GOT3 (cell line): ENCODE data around the gene CD1C.
"Not testable (repeated sequence)": the region's sequence is repeated elsewhere in the genome, so short reads cannot be mapped to it uniquely, and the experiment has no call there.

Source experiments
- DNase-seq: peaks from one replicate; lab custom pipeline; 2025; ENCODE audit warnings: mixed read lengths; lab: John Stamatoyannopoulos, UW

Gene CD1C

GRCh38 chr1:158329300-158329699 is 39.6 kb downstream of the CD1C start:
- DNase-seq, result no peak

- no peak for DNase-seq
These were observed 40.0 kb downstream of the CD1C start for GRCh38 chr1:158329733-158330132.

DNA sequence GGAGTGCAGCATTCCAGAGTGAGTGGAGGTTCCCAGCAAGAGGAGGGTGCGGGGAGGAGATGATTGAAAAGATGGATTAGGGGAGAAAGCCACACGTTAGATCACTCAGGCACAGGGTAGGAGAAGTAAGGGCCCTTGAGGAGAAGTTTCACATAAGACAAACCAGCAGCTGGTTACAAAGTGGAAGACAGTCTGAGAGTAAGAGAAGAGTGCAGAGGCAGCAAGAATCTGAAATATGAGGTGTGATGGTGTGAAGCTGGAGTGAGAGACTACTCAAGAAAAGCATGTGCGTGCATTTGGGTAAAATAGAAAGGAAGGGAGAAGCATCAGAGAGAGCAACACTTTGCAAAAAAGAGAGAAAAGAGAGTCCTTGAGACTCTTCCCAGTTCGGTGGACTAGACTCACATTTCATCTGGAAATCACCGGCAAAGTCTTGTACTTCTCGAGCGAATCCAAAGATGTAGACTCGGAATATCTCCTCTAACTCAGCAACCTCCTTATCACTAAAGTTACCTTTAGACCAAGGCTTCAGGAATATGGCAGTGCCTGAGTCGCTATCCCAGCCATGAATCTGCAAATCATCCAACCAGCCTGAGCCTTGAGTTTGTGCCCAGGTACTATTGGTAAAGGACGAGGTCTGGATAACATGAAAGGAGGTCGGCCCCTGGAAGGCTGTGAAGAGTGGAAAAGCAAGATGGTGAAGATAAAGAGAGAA is 40.8 kb downstream of the CD1C start:
- DNase-seq, result no peak

GRCh38 chr1:158331106-158331425 is 41.3 kb downstream of the CD1C start:
- DNase-seq, result no peak

DNA sequence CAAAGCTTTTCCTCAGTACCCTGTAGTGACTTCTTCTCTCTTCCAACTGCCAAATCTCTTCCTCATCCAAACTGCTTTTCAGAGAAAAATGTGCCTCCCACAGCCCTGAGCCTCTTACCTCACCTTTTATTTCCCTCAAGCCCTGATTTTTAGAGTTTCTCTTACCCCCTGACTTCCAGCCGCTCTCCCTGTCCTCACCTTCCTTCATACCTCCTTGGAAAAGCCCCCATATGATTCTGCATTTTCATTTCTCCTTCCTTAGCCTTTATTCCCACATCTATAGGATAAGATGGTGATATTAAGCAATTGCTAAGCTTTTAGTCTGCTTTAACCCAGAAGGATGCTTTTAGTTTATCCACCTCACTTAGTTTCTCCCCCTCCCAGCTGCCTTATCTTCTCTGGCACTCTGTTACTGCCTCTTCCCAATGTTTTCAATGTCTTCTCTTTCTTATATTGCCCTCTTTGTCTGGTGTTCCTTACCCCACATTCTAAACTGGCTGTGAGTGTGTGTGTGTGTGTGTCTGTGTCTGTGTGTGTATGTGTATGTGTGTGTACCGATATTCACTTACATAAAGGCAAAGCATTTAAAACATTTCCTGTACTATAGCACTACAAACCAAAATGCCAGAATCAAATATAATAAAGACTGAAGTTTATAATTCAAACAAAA is 41.9 kb downstream of the CD1C start, which contains the start of gene CD1B:
Gene CD1B (minus strand): TSS at position 51 of the 670 bp plus-strand sequence. CDS start 108 bp downstream, outside the sequence.
- DNase-seq, result no peak

DNA sequence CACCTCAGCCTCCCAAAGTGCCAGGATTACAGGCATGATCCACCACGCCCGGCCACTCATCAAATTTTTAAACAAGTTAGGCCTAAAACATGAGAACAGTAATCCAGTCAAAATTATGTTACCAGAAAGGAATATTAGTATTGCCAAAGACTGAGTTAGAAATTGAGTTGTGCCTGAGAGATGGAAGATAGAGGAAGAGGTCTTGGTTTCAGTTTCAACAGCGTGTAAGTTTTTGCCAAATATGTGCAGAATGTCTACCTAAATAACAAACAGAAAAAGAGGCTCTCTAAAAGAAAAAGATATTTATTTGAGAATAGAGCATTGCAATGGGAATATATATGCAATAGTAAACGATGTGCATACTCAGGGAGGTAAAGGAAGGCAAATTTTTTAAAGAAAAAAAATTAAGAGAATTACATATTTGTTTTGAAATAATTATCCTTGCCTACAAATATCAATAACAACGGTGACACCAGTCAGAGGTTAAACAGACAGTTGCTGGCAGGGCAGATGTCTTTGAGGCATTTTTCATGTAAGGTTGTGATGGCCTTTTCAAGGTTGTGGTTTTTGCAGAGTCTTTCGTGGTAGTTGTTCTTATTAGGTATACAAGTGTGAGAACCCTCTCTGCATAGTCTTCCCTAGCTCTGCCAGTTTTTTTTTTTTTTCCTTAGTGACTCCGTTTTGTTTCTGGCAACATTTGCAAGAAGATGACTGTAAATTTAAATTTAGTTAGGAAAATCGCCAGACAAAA is 43.9 kb downstream of the CD1C start:
- no peak for DNase-seq

GRCh38 chr1:158334526-158335212 is 44.9 kb downstream of the CD1C start:
- no peak for DNase-seq

DNA sequence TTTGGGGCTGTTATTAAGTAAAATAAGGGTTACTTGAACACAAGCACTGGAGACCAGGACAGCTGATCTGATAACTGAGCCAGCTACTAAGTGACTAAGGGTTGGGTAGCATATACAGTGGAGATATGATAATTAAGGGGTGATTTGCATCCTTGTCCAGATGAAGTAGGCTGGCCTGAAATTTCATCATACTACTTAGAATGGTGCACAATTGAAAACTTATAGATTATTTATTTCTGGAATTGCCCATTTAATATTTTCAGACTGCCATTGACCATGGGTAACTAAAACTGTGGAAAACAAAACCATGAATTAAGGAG is 45.5 kb downstream of the CD1C start:
- DNase-seq, result no peak

GRCh38 chr1:158336413-158336812 is 46.7 kb downstream of the CD1C start:
- not testable (repeated sequence) for DNase-seq
